GM12878 (cell line): Measurements from ENCODE around the gene CENPC. TPM values are rescaled to one million over a fixed set of nuclear protein-coding genes. Genes with fewer than 3 reads are reported as not detected.

Source experiments
- ATF7 ChIP-seq: fragments of 450-650 bp; IDR thresholded peaks from 2 replicates; pipeline ENCODE4 v1.6.1; 2016; ENCODE audit warnings: low read depth, mild to moderate bottlenecking
- BACH1 ChIP-seq: fragments of 450-650 bp; IDR thresholded peaks from 2 replicates; pipeline ENCODE4 v1.6.1; 2017; ENCODE audit warnings: mild to moderate bottlenecking, borderline replicate concordance
- BCL11A ChIP-seq: IDR thresholded peaks from 2 replicates; pipeline ENCODE4 v1.6.1; 2011; ENCODE audit warnings: low read depth, low read length
- CBFB ChIP-seq: IDR thresholded peaks from 2 replicates; pipeline ENCODE4 v1.6.1; 2016; ENCODE audit warnings: antibody characterized with exemption, low read depth
- CBX3 ChIP-seq: fragments of 200-600 bp; sonication (generic); IDR thresholded peaks from 2 replicates; pipeline ENCODE4 v1.6.1; 2016; ENCODE audit warnings: low read depth, borderline replicate concordance
- DPF2 ChIP-seq: fragments of 450-650 bp; IDR thresholded peaks from 2 replicates; pipeline ENCODE4 v1.6.1; 2017; ENCODE audit warnings: mild to moderate bottlenecking
- ELK1 ChIP-seq: IDR thresholded peaks from 2 replicates; pipeline ENCODE4 v1.6.1; 2012; ENCODE audit warnings: low read depth, low read length, improper control_type of control experiment
- HDAC2 ChIP-seq: fragments of 200-600 bp; sonication (generic); IDR thresholded peaks from 2 replicates; pipeline ENCODE4 v1.6.1; 2017
- HDAC6 ChIP-seq: fragments of 200-600 bp; sonication (generic); IDR thresholded peaks from one replicate; pipeline ENCODE4 v1.8.0; 2017; ENCODE audit warnings: antibody characterized with exemption; ENCODE audit not compliant: unreplicated experiment
- IRF4 ChIP-seq: IDR thresholded peaks from 2 replicates; pipeline ENCODE4 v1.6.1; 2011; ENCODE audit warnings: low read depth, low read length
- JUND ChIP-seq: IDR thresholded peaks from 2 replicates; pipeline ENCODE4 v1.6.1; 2012; ENCODE audit warnings: low read depth, mild to moderate bottlenecking, low read length, improper control_type of control experiment, moderate library complexity
- MYB ChIP-seq: fragments of 150-350 bp; IDR thresholded peaks from 2 replicates; pipeline ENCODE4 v1.6.1; 2014; ENCODE audit warnings: mild to moderate bottlenecking, low read depth, low read length, borderline replicate concordance
- NKRF ChIP-seq: fragments of 450-650 bp; conservative IDR thresholded peaks from 2 replicates; pipeline ENCODE4 v1.6.1; 2017; ENCODE audit warnings: mild to moderate bottlenecking, moderate library complexity
- RAD21 ChIP-seq: IDR thresholded peaks from 2 replicates; pipeline ENCODE4 v1.6.1; 2011; ENCODE audit warnings: mild to moderate bottlenecking, low read depth, low read length, moderate library complexity; ENCODE audit not compliant: insufficient read depth
- RB1 ChIP-seq: fragments of 450-650 bp; formaldehyde crosslinking; IDR thresholded peaks from 2 replicates; pipeline ENCODE4 v1.6.1; 2017; ENCODE audit warnings: mild to moderate bottlenecking, borderline replicate concordance
- SIX5 ChIP-seq: IDR thresholded peaks from 2 replicates; pipeline ENCODE4 v1.6.1; 2011; ENCODE audit warnings: mild to moderate bottlenecking, low read depth, low read length, moderate library complexity; ENCODE audit not compliant: severe bottlenecking
- STAT3 ChIP-seq: IDR thresholded peaks from 2 replicates; pipeline ENCODE4 v1.6.1; 2011; ENCODE audit warnings: low read depth, low read length, improper control_type of control experiment
- WRNIP1 ChIP-seq: IDR thresholded peaks from 2 replicates; pipeline ENCODE4 v1.6.1; 2011; ENCODE audit warnings: low read depth, low read length, improper control_type of control experiment, borderline replicate concordance
- ZNF207 ChIP-seq: fragments of 450-650 bp; IDR thresholded peaks from 2 replicates; pipeline ENCODE4 v1.6.1; 2014; ENCODE audit warnings: antibody characterized with exemption, mild to moderate bottlenecking, borderline replicate concordance
- ZNF24 ChIP-seq: fragments of 450-650 bp; IDR thresholded peaks from 2 replicates; pipeline ENCODE4 v1.6.1; 2017; ENCODE audit warnings: antibody characterized with exemption, mild to moderate bottlenecking
- ZNF622 ChIP-seq: fragments of 450-650 bp; IDR thresholded peaks from 2 replicates; pipeline ENCODE4 v1.6.1; 2017; ENCODE audit warnings: mild to moderate bottlenecking, inconsistent platforms
- ZSCAN29 ChIP-seq: fragments of 450-650 bp; IDR thresholded peaks from 2 replicates; pipeline ENCODE4 v1.6.1; 2017; ENCODE audit warnings: mild to moderate bottlenecking, moderate library complexity
- polyA plus RNA-seq, 11 experiments: library from polyadenylated mRNA; depleted of rRNA in 4 of 11; unstranded in 6 of 11; stranded (reverse) in 5 of 11; fragments of >200 nt; fragmentation: Nextera tagmentation in 4 of 11; fragmentation: Illumina TruSeq in 1 of 11; extraction: Ambion mirVana in 4 of 11; extraction: Trizol in 1 of 11; gene quantifications; 1 replicate in 1 of 11; 2 replicates in 10 of 11; pipeline versions ENCODE4 v1.2.1 to v1.2.3, GENCODE V29; 2011 to 2016; ENCODE audit warnings: inconsistent platforms in 2 of 11, missing spikeins in 2 of 11, low read depth in 1 of 11
- total RNA-seq, 4 experiments: library from RNA; depleted of rRNA in 3 of 4; stranded (reverse); fragments of >200 nt in 3 of 4; fragmentation: Illumina TruSeq in 1 of 4; extraction: Trizol in 1 of 4; gene quantifications; 2 replicates each; pipeline versions ENCODE4 v1.2.1 to v1.2.3, GENCODE V29; 2013 to 2021
- TF ChIP-seq, protein P1 (sequence below): IDR thresholded peaks from 2 replicates; pipeline ENCODE4 v1.6.1; 2011; ENCODE audit warnings: mild to moderate bottlenecking, low read depth, low read length, moderate library complexity; ENCODE audit not compliant: insufficient replicate concordance
- TF ChIP-seq, protein P2 (sequence below): fragments of 450-650 bp; IDR thresholded peaks from 2 replicates; pipeline ENCODE4 v1.6.1; 2018; ENCODE audit warnings: borderline replicate concordance, mild to moderate bottlenecking; ENCODE audit not compliant: partially characterized antibody
- TF ChIP-seq, protein P3 (sequence below): IDR thresholded peaks from 2 replicates; pipeline ENCODE4 v1.6.1; 2011; ENCODE audit warnings: low read depth, mild to moderate bottlenecking, low read length, moderate library complexity, borderline replicate concordance; ENCODE audit errors: extremely low read depth

CENPC gene
- total and polyA plus RNA-seq, 10 of the 15 experiments (the other 5 are each of a cell fraction or from before 2014, with no cell fraction given): 13.1 to 34.9 (median 20.3) TPM

GRCh38 chr4:67545199-67546003 lies at the start of gene CENPC (continued):
- TF ChIP-seq HDAC6: no peak
- TF ChIP-seq, protein P1, sequence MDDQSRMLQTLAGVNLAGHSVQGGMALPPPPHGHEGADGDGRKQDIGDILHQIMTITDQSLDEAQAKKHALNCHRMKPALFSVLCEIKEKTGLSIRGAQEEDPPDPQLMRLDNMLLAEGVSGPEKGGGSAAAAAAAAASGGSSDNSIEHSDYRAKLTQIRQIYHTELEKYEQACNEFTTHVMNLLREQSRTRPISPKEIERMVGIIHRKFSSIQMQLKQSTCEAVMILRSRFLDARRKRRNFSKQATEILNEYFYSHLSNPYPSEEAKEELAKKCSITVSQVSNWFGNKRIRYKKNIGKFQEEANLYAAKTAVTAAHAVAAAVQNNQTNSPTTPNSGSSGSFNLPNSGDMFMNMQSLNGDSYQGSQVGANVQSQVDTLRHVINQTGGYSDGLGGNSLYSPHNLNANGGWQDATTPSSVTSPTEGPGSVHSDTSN: no peak
- TF ChIP-seq SIX5: no peak
- no peak for TF ChIP-seq WRNIP1
- peak; percentile 86 for TF ChIP-seq NKRF
- no peak for TF ChIP-seq ZNF622
- no peak for TF ChIP-seq MYB
- no peak for TF ChIP-seq STAT3
- no peak for TF ChIP-seq RAD21
- TF ChIP-seq CBX3: no peak
- no peak for TF ChIP-seq ELK1
- no peak for TF ChIP-seq ZSCAN29
- peak; percentile 78; the same call in 1 of the 2 replicates for TF ChIP-seq RB1
- TF ChIP-seq DPF2: no peak; the same call in 1 of the 2 replicates
- no peak for TF ChIP-seq ZNF24
- peak; percentile 58; the same call in 1 of the 2 replicates for TF ChIP-seq BACH1
- TF ChIP-seq, protein P2, sequence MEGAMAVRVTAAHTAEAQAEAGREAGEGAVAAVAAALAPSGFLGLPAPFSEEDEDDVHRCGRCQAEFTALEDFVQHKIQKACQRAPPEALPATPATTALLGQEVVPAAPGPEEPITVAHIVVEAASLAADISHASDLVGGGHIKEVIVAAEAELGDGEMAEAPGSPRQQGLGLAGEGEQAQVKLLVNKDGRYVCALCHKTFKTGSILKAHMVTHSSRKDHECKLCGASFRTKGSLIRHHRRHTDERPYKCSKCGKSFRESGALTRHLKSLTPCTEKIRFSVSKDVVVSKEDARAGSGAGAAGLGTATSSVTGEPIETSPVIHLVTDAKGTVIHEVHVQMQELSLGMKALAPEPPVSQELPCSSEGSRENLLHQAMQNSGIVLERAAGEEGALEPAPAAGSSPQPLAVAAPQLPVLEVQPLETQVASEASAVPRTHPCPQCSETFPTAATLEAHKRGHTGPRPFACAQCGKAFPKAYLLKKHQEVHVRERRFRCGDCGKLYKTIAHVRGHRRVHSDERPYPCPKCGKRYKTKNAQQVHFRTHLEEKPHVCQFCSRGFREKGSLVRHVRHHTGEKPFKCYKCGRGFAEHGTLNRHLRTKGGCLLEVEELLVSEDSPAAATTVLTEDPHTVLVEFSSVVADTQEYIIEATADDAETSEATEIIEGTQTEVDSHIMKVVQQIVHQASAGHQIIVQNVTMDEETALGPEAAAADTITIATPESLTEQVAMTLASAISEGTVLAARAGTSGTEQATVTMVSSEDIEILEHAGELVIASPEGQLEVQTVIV: no peak
- TF ChIP-seq IRF4: no peak
- TF ChIP-seq HDAC2: no peak
- TF ChIP-seq, protein P3, sequence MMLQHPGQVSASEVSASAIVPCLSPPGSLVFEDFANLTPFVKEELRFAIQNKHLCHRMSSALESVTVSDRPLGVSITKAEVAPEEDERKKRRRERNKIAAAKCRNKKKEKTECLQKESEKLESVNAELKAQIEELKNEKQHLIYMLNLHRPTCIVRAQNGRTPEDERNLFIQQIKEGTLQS: no peak
- TF ChIP-seq ATF7: 0 out of 2 replicates have a peak, but pooled peaks have one; percentile 25
- no peak for TF ChIP-seq JUND
- peak; percentile 91 for TF ChIP-seq CBFB
- TF ChIP-seq BCL11A: no peak
- 0 out of 2 replicates have a peak, but pooled peaks have one; percentile 49 for TF ChIP-seq ZNF207
